Astrocyte (in vitro differentiated cells and primary cell): ENCODE measurements around the gene UQCC3. TPM values are rescaled to one million over a fixed set of nuclear protein-coding genes. Genes with fewer than 3 reads are reported as not detected.

Source experiments
- DNase-seq: peaks from one replicate; pipeline ENCODE4 v3.0.0-alpha.2; 2010; ENCODE audit warnings: low read depth
- FAIRE-seq: peaks from 2 replicates; lab custom pipeline; 2011; peaks lifted over from hg19 to GRCh38; lab: Jason Lieb, UNC
- H2AFZ ChIP-seq: 2 replicates; pipeline ENCODE4 v1.6.0; 2012; ENCODE audit warnings: low read depth, low read length, inconsistent platforms
- H3K27ac ChIP-seq: 2 replicates; pipeline ENCODE4 v1.5.1; 2011; ENCODE audit warnings: low read depth, low read length, inconsistent platforms
- H3K27me3 ChIP-seq: 2 replicates; pipeline ENCODE4 v1.6.0; 2011; ENCODE audit warnings: low read length, inconsistent platforms; ENCODE audit not compliant: insufficient read depth
- H3K36me3 ChIP-seq: 2 replicates; pipeline ENCODE4 v1.5.1; 2011; ENCODE audit warnings: low read length, inconsistent platforms; ENCODE audit not compliant: insufficient read depth
- H3K4me1 ChIP-seq: 2 replicates; pipeline ENCODE4 v1.5.1; 2011; ENCODE audit warnings: low read length, inconsistent platforms; ENCODE audit not compliant: insufficient read depth
- H3K4me2 ChIP-seq: 2 replicates; pipeline ENCODE4 v1.6.0; 2012; ENCODE audit warnings: low read length, inconsistent platforms
- H3K4me3 ChIP-seq: 2 replicates; pipeline ENCODE4 v1.5.1; 2011; ENCODE audit warnings: low read depth, mild to moderate bottlenecking, low read length, inconsistent platforms; ENCODE audit not compliant: insufficient read depth
- H3K79me2 ChIP-seq: 2 replicates; pipeline ENCODE4 v1.6.0; 2012; ENCODE audit warnings: mild to moderate bottlenecking, low read length, inconsistent platforms; ENCODE audit not compliant: insufficient read depth
- H3K9ac ChIP-seq: 2 replicates; pipeline ENCODE4 v1.6.0; 2012; ENCODE audit warnings: mild to moderate bottlenecking, low read length, inconsistent platforms
- H3K9me3 ChIP-seq: 2 replicates; pipeline ENCODE4 v1.5.1; 2012; ENCODE audit warnings: low read depth, mild to moderate bottlenecking, low read length, inconsistent platforms; ENCODE audit not compliant: insufficient read depth
- H4K20me1 ChIP-seq: 2 replicates; pipeline ENCODE4 v1.6.0; 2012; ENCODE audit warnings: low read length, inconsistent platforms; ENCODE audit not compliant: insufficient read depth
- H3K27ac Mint-ChIP-seq: one replicate; pipeline ENCODE4 v1.8.0; 2021; ENCODE audit warnings: mild to moderate bottlenecking, mixed read lengths; ENCODE audit not compliant: unreplicated experiment
- H3K27me3 Mint-ChIP-seq: one replicate; pipeline ENCODE4 v1.8.0; 2021; ENCODE audit warnings: low read depth, mixed read lengths; ENCODE audit not compliant: unreplicated experiment
- H3K36me3 Mint-ChIP-seq: one replicate; pipeline ENCODE4 v1.8.0; 2021; ENCODE audit warnings: low read depth, mixed read lengths; ENCODE audit not compliant: unreplicated experiment
- H3K4me1 Mint-ChIP-seq: one replicate; pipeline ENCODE4 v1.8.0; 2021; ENCODE audit warnings: low read depth, mixed read lengths; ENCODE audit not compliant: unreplicated experiment
- H3K4me3 Mint-ChIP-seq: one replicate; pipeline ENCODE4 v1.8.0; 2021; ENCODE audit warnings: mild to moderate bottlenecking, moderate library complexity, mixed read lengths; ENCODE audit not compliant: unreplicated experiment
- H3K9me3 Mint-ChIP-seq: one replicate; pipeline ENCODE4 v1.8.0; 2021; ENCODE audit warnings: mild to moderate bottlenecking, mixed read lengths; ENCODE audit not compliant: unreplicated experiment
- CTCF ChIP-seq: IDR thresholded peaks from 2 replicates; pipeline ENCODE4 v1.5.1; 2011; ENCODE audit warnings: low read depth, mild to moderate bottlenecking, inconsistent platforms, low read length, moderate library complexity; ENCODE audit not compliant: insufficient read depth
- EZH2 ChIP-seq: IDR thresholded peaks from 2 replicates; pipeline ENCODE4 v1.6.1; 2012; ENCODE audit warnings: mild to moderate bottlenecking, low read length, inconsistent platforms; ENCODE audit not compliant: insufficient read depth
- total RNA-seq: library from RNA; stranded (reverse); gene quantifications from 2 replicates; pipeline ENCODE4 v1.2.1, GENCODE V29; 2021

The UQCC3 gene
- total RNA-seq, 1 donor from 2014 or later = 8.7 TPM

GRCh38 chr11:62678433-62678769 lies 6.9 kb downstream of the UQCC3 start:
- peak overlapping the region; percentile 77 for H3K27ac ChIP-seq
- peak overlapping the region; percentile 91 for H3K4me3 ChIP-seq
- H2AFZ ChIP-seq = peak overlapping the region; percentile 93
- peaks cover 4% of the 10 kb centered on the region for H4K20me1 ChIP-seq
- H3K9ac ChIP-seq = peak overlapping the region; percentile 97
- no peaks in the 10 kb centered on the region for H3K27me3 ChIP-seq
- H3K79me2 ChIP-seq = peaks cover 39% of the 10 kb centered on the region
- Mint-ChIP-seq H3K27me3 (no peaks in the 10 kb centered on the region), H3K4me3 (peak overlapping the region; percentile 88), H3K9me3 (no peaks in the 10 kb centered on the region), H3K36me3 (peaks cover 5% of the 10 kb centered on the region), H3K27ac (peak overlapping the region; percentile 36), H3K4me1 (peaks cover 15% of the 10 kb centered on the region)
- H3K4me1 ChIP-seq = peaks cover 18% of the 10 kb centered on the region
- FAIRE-seq (no peak), DNase-seq (no peak)
- no peak for TF ChIP-seq EZH2
- no peak for TF ChIP-seq CTCF
- H3K9me3 ChIP-seq = no peaks in the 10 kb centered on the region
- peak overlapping the region; percentile 88 for H3K4me2 ChIP-seq
- peaks cover 11% of the 10 kb centered on the region for H3K36me3 ChIP-seq

GRCh38 chr11:62678770-62679696 lies 7.6 kb downstream of the UQCC3 start, which contains the start of gene UBXN1:
Gene UBXN1 (minus strand): TSS chr11:62679073. CDS start chr11:62678923, 150 bp downstream.
- H3K27me3 ChIP-seq = no peaks in the 10 kb centered on the region
- Mint-ChIP-seq H3K27ac (peak within 1 kb of the TSS; percentile 88), H3K9me3 (no peaks in the 10 kb centered on the region), H3K36me3 (peaks cover 5% of the 10 kb centered on the region), H3K27me3 (no peaks in the 10 kb centered on the region), H3K4me1 (peaks cover 15% of the 10 kb centered on the region), H3K4me3 (peak within 1 kb of the TSS; percentile 88)
- peaks cover 33% of the 10 kb centered on the region for H3K79me2 ChIP-seq
- H3K4me2 ChIP-seq = peak within 1 kb of the TSS; percentile 88
- DNase-seq = peak; percentile 81
- H3K4me3 ChIP-seq = peak within 1 kb of the TSS; percentile 91
- H2AFZ ChIP-seq = peak within 1 kb of the TSS; percentile 93
- H3K36me3 ChIP-seq = peaks cover 11% of the 10 kb centered on the region
- FAIRE-seq = no peak
- no peak for TF ChIP-seq CTCF
- no peak for TF ChIP-seq EZH2
- H3K9me3 ChIP-seq = no peaks in the 10 kb centered on the region
- peaks cover 18% of the 10 kb centered on the region for H3K4me1 ChIP-seq
- peak within 1 kb of the TSS; percentile 97 for H3K9ac ChIP-seq
- peak within 1 kb of the TSS; percentile 77 for H3K27ac ChIP-seq
- peaks cover 4% of the 10 kb centered on the region for H4K20me1 ChIP-seq
